ENCODE data around the gene CALM3. TPM values are rescaled to one million over a fixed set of nuclear protein-coding genes. Genes with fewer than 3 reads are reported as not detected.

CALM3 gene
- total and polyA plus RNA-seq, 2 of the 4 experiments (the other 2 are of a cell fraction), result 91.6 to 501 TPM

GRCh38 chr19:46648060-46648960 is 47.2 kb downstream of the CALM3 start:
- no peak overlapping the region for H2BK15ac ChIP-seq (ENCODE audit: low read depth, low read length)
- H3K4ac ChIP-seq (ENCODE audit: low read depth, low read length), result no peak overlapping the region
- H3K4me1 ChIP-seq (ENCODE audit: control insufficient read depth, insufficient read depth, low read length), result no peaks in the 10 kb centered on the region
- peaks cover 7% of the 10 kb centered on the region; the same call in 1 of the 2 replicates for H3K36me3 ChIP-seq (ENCODE audit: control insufficient read depth, insufficient read depth, low read length)
- no peak overlapping the region for H3K23ac ChIP-seq (ENCODE audit: low read depth, low read length)
- H4K8ac ChIP-seq (ENCODE audit: low read depth in 2 of 2, low read length in 2 of 2), result no peak overlapping the region
- CTCF ChIA-PET, result no interaction called here
- H2AK9ac ChIP-seq (replicated peaks; ENCODE audit: low read depth, low read length, poor library complexity), result no peak overlapping the region
- dilution Hi-C loops (cut with HindIII; ENCODE audit: low sequenced_read_pairs, unreplicated experiment), result no loop called here
- in situ Hi-C loops (cut with MboI; ENCODE audit: low sequenced_read_pairs), result no loop called here
- H2BK120ac ChIP-seq (ENCODE audit: low read depth, low read length), result no peak overlapping the region
- H4K91ac ChIP-seq (ENCODE audit: insufficient read depth, low read depth, low read length), result no peak overlapping the region
- no peaks in the 10 kb centered on the region for H3K27me3 ChIP-seq (ENCODE audit: control insufficient read depth, insufficient read depth, low read length)
- H3K9ac ChIP-seq (ENCODE audit: low read depth, low read length), result no peak overlapping the region
- H3K56ac ChIP-seq (ENCODE audit: extremely low read depth, insufficient read depth, low read length), result no peak overlapping the region
- no peak overlapping the region for H4K5ac ChIP-seq (ENCODE audit: low read depth, low read length)
- H3K4me2 ChIP-seq (ENCODE audit: low read depth, low read length), result no peak overlapping the region
- H2BK5ac ChIP-seq (ENCODE audit: low read depth, low read length, poor library complexity, severe bottlenecking), result no peak overlapping the region
- no peaks in the 10 kb centered on the region for H3K79me1 ChIP-seq (ENCODE audit: low read depth in 1 of 2, low read length in 2 of 2)
- 83% methylated on average over 35 of the region's 63 CpGs; no CpG with 5 or more reads in 1 of the 2 experiments for WGBS, 2 experiments (ENCODE audit: extremely low coverage in 2 of 2, insufficient read length in 1 of 2)
- no peak for ATAC-seq (ENCODE audit: low read depth)
- intact Hi-C loops (cut with micrococcal nuclease), result no loop called here
- H3K9me1 ChIP-seq (ENCODE audit: insufficient read depth, low read length), result no peaks in the 10 kb centered on the region
- no peak overlapping the region for H2BK20ac ChIP-seq (ENCODE audit: low read depth, low read length)
- H4K20me1 ChIP-seq (ENCODE audit: insufficient read depth, low read length), result no peaks in the 10 kb centered on the region
- H3K27ac ChIP-seq (ENCODE audit: insufficient read depth, low read length), result no peak overlapping the region
- no peak overlapping the region for H2AFZ ChIP-seq (replicated peaks; ENCODE audit: low read length, poor library complexity)
- H3K4me3 ChIP-seq (ENCODE audit: insufficient read depth, low read depth, low read length), result no peak overlapping the region
- POLR2A ChIA-PET (ENCODE audit: unreplicated experiment), result no interaction called here
- DNase-seq, result no peak
- no peak overlapping the region for H3K18ac ChIP-seq (ENCODE audit: low read depth, low read length)
- H3K14ac ChIP-seq (replicated peaks; ENCODE audit: low read depth, low read length), result no peak overlapping the region
- BruUV-seq (replicated peaks), result no TSS peak
- no peak overlapping the region for H2AK5ac ChIP-seq (ENCODE audit: low read depth, low read length)
- peaks cover 7% of the 10 kb centered on the region for H3K9me3 ChIP-seq (ENCODE audit: control insufficient read depth, insufficient read depth, low read length)
- TF ChIP-seq CEBPB (IDR thresholded peaks at IDR 0.05; ENCODE audit: low read depth, low read length), result no peak
- no peak for TF ChIP-seq SMC3 (IDR thresholded peaks at IDR 0.05; ENCODE audit: low read depth, low read length)
- no peak for TF ChIP-seq POLR2A (IDR thresholded peaks at IDR 0.05; ENCODE audit: low read depth, low read length)
- TF ChIP-seq CTCF (conservative IDR thresholded peaks at IDR 0.05; ENCODE audit: low read depth, low read length), result no peak
- TF ChIP-seq MAZ (IDR thresholded peaks at IDR 0.05; ENCODE audit: borderline replicate concordance, low read depth, low read length), result no peak
- TF ChIP-seq ELK1 (IDR thresholded peaks at IDR 0.05; ENCODE audit: borderline replicate concordance, low read depth, low read length), result no peak
- TF ChIP-seq RFX5 (IDR thresholded peaks at IDR 0.05; ENCODE audit: low read depth, low read length), result no peak
- no peak for TF ChIP-seq MAFK (IDR thresholded peaks at IDR 0.05; ENCODE audit: low read depth, low read length)
- TF ChIP-seq MXI1 (IDR thresholded peaks at IDR 0.05; ENCODE audit: borderline replicate concordance, low read depth, low read length), result no peak
- no peak for TF ChIP-seq FOS (IDR thresholded peaks at IDR 0.05; ENCODE audit: low read depth, low read length)
- no peak for TF ChIP-seq BHLHE40 (IDR thresholded peaks at IDR 0.05; ENCODE audit: low read depth, low read length)
- TF ChIP-seq RAD21 (IDR thresholded peaks at IDR 0.05; ENCODE audit: low read length), result no peak
- TF ChIP-seq USF2 (IDR thresholded peaks at IDR 0.05; ENCODE audit: low read depth, low read length), result no peak
- TF ChIP-seq NFE2L2 (IDR thresholded peaks at IDR 0.05; ENCODE audit: low read depth, low read length), result no peak
- TF ChIP-seq RCOR1 (IDR thresholded peaks at IDR 0.05; ENCODE audit: insufficient replicate concordance, low read length), result no peak

Data from IMR-90 (cell line).